Osteoblast (primary cell): Measurements from ENCODE around the gene TTC39A. TPM values are rescaled to one million over a fixed set of nuclear protein-coding genes. Genes with fewer than 3 reads are reported as not detected.

ENCODE experiments used
- DNase-seq: peaks from one replicate; pipeline ENCODE4 v3.0.0; 2011; ENCODE audit warnings: low spot score, mixed read lengths; ENCODE audit not compliant: insufficient read length; ENCODE audit errors: missing footprints
- H2AFZ ChIP-seq: 2 replicates; pipeline ENCODE4 v1.6.0; 2011; ENCODE audit warnings: mild to moderate bottlenecking, low read length
- H3K27ac ChIP-seq: 2 replicates; pipeline ENCODE4 v1.5.1; 2011; ENCODE audit warnings: mild to moderate bottlenecking, low read depth, low read length, moderate library complexity
- H3K27me3 ChIP-seq: 2 replicates; pipeline ENCODE4 v1.6.0; 2012; ENCODE audit warnings: mild to moderate bottlenecking, control low read depth, inconsistent platforms, low read length, moderate library complexity; ENCODE audit not compliant: insufficient read depth
- H3K36me3 ChIP-seq: 2 replicates; pipeline ENCODE4 v1.5.1; 2011; ENCODE audit warnings: mild to moderate bottlenecking, low read length, control low read depth, moderate library complexity; ENCODE audit not compliant: insufficient read depth
- H3K4me1 ChIP-seq: 2 replicates; pipeline ENCODE4 v1.5.1; 2011; ENCODE audit warnings: mild to moderate bottlenecking, low read length, control low read depth, moderate library complexity; ENCODE audit not compliant: insufficient read depth
- H3K4me2 ChIP-seq: 2 replicates; pipeline ENCODE4 v1.6.0; 2011; ENCODE audit warnings: mild to moderate bottlenecking, low read length; ENCODE audit not compliant: insufficient read depth
- H3K4me3 ChIP-seq: fragments of 200-600 bp; sonication (generic); 3 replicates; pipeline ENCODE4 v1.5.1; 2012; ENCODE audit warnings: mild to moderate bottlenecking, low read length, inconsistent platforms; ENCODE audit not compliant: insufficient read depth
- H3K79me2 ChIP-seq: 2 replicates; pipeline ENCODE4 v1.6.0; 2012; ENCODE audit warnings: mild to moderate bottlenecking, low read length, control low read depth, inconsistent platforms; ENCODE audit not compliant: insufficient read depth
- H3K9me3 ChIP-seq: 2 replicates; pipeline ENCODE4 v1.5.1; 2011; ENCODE audit warnings: low read depth, low read length, control low read depth
- H4K20me1 ChIP-seq: 2 replicates; pipeline ENCODE4 v1.6.0; 2012; ENCODE audit warnings: mild to moderate bottlenecking, low read length, control low read depth; ENCODE audit not compliant: insufficient read depth
- total RNA-seq: library from RNA; depleted of rRNA; stranded (reverse); fragments of >200 nt; gene quantifications from 2 replicates; pipeline ENCODE4 v1.2.3, GENCODE V29; 2012
- TF ChIP-seq, protein P1 (sequence below): IDR thresholded peaks from 2 replicates; pipeline ENCODE4 v1.5.1; 2011; ENCODE audit warnings: mild to moderate bottlenecking, low read depth, low read length, moderate library complexity; ENCODE audit errors: extremely low read depth

Gene TTC39A
- total RNA-seq, 1 donor = 0.72 TPM

DNA sequence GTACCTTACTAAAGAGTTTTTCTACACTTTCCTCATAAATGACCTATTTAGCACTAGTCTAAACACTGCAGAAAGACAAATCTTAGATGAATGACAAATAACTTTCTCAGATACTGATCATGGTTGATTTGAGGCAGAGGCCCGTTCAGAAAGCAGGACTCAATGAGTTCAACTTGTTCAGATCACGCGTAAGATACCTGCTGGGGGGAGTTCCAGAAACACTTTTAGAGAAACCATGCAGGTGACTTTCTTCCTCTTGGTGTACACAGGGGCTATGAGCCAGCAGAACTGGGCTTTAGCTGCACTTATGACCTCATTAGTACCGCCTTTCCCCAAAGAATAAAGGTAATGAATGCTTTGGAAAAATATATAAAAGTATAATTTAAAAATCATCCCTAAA lies 38.8 kb upstream of the TTC39A start:
- Histone ChIP-seq H4K20me1 (peaks cover 2% of the 10 kb centered on the region), H3K4me1 (no peaks in the 10 kb centered on the region), H3K79me2 (no peaks in the 10 kb centered on the region), H2AFZ (no peak overlapping the region), H3K27me3 (no peaks in the 10 kb centered on the region), H3K36me3 (peaks cover 13% of the 10 kb centered on the region), H3K9me3 (no peaks in the 10 kb centered on the region), H3K4me3 (no peak overlapping the region), H3K27ac (no peak overlapping the region), H3K4me2 (no peak overlapping the region)
- DNase-seq = no peak
- TF ChIP-seq, protein P1, sequence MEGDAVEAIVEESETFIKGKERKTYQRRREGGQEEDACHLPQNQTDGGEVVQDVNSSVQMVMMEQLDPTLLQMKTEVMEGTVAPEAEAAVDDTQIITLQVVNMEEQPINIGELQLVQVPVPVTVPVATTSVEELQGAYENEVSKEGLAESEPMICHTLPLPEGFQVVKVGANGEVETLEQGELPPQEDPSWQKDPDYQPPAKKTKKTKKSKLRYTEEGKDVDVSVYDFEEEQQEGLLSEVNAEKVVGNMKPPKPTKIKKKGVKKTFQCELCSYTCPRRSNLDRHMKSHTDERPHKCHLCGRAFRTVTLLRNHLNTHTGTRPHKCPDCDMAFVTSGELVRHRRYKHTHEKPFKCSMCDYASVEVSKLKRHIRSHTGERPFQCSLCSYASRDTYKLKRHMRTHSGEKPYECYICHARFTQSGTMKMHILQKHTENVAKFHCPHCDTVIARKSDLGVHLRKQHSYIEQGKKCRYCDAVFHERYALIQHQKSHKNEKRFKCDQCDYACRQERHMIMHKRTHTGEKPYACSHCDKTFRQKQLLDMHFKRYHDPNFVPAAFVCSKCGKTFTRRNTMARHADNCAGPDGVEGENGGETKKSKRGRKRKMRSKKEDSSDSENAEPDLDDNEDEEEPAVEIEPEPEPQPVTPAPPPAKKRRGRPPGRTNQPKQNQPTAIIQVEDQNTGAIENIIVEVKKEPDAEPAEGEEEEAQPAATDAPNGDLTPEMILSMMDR = no peak

DNA sequence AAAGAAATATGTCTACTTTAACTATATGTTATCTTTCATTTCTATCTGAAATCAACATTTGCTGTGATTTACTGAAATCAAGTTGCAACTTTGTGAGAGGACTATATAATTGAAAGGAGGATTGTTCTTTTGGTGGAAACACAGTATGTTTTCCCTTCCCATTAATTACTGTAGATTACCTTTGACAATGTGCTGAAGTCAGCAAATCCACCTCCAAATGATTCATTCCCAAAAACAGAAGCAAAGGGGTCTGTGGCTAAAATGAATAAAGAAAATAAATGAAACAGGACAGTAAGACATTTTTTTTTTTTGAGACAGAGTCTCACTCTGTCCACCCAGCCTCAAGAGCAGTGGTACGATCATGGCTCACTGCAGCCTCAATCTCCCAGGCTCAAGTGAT lies 35.4 kb upstream of the TTC39A start:
- no peaks in the 10 kb centered on the region for H3K4me1 ChIP-seq
- H3K4me2 ChIP-seq = no peak overlapping the region
- H3K9me3 ChIP-seq = no peaks in the 10 kb centered on the region
- DNase-seq = no peak
- H3K79me2 ChIP-seq = no peaks in the 10 kb centered on the region
- no peak overlapping the region for H2AFZ ChIP-seq
- no peak overlapping the region for H3K27ac ChIP-seq
- H4K20me1 ChIP-seq = no peaks in the 10 kb centered on the region
- TF ChIP-seq, protein P1 = no peak
- no peak overlapping the region for H3K4me3 ChIP-seq
- no peaks in the 10 kb centered on the region for H3K36me3 ChIP-seq
- no peaks in the 10 kb centered on the region for H3K27me3 ChIP-seq

DNA sequence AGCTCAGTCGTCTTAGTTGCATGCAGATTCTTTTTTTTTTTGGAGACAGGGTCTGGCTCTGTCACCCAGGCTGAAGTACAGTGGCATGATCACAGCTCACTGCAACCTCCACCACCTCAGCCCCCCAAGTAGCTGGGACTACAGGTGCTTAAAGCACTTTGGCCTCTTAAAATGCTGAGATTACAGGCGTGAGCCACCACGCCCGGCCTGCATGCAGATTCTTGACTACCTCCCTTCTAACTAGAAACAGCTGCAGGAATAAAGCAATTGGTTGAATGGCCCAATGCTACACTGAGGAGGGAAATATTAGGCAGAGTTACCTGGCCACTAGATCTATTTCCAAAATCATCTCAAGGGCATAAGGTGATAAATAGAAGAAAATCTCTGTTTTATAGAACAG lies 29.5 kb upstream of the TTC39A start:
- no peak for DNase-seq
- Histone ChIP-seq H3K36me3 (peaks cover 3% of the 10 kb centered on the region), H3K27ac (no peak overlapping the region), H3K4me1 (no peaks in the 10 kb centered on the region), H2AFZ (no peak overlapping the region), H3K79me2 (no peaks in the 10 kb centered on the region), H3K4me2 (no peak overlapping the region), H4K20me1 (no peaks in the 10 kb centered on the region), H3K27me3 (no peaks in the 10 kb centered on the region), H3K9me3 (no peaks in the 10 kb centered on the region), H3K4me3 (no peak overlapping the region)
- TF ChIP-seq, protein P1 = no peak

DNA sequence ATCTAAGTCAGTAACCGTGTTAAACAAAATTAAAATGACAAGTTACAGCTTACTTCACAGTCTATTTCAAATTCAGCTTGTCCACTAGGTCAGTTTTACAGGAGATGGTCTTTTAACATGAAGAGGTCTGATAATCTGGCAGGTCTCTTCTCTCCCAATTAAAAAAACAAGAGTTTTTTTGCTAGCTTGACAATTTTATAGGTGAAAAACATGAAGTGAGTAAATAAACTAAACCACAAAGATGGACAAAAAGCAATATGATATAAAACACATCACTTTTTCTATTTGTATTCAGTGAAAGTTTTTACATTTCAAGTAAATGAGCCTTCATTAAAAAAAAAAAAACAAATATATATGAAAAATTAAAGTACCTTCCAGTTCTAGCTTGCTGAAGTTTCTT lies 25.0 kb upstream of the TTC39A start:
- Histone ChIP-seq H3K36me3 (peaks cover 6% of the 10 kb centered on the region), H3K4me2 (no peak overlapping the region), H4K20me1 (no peaks in the 10 kb centered on the region), H3K4me1 (no peaks in the 10 kb centered on the region), H3K27me3 (no peaks in the 10 kb centered on the region), H3K9me3 (no peaks in the 10 kb centered on the region), H3K4me3 (no peak overlapping the region), H3K79me2 (no peaks in the 10 kb centered on the region), H3K27ac (no peak overlapping the region), H2AFZ (no peak overlapping the region)
- TF ChIP-seq, protein P1 = no peak
- DNase-seq = no peak
